ENCODE measurements around the gene PODXL. TPM values are rescaled to one million over a fixed set of nuclear protein-coding genes. Genes with fewer than 3 reads are reported as not detected.

The PODXL gene
- total RNA-seq, 1 experiment from 2014 or later: 727 TPM

DNA sequence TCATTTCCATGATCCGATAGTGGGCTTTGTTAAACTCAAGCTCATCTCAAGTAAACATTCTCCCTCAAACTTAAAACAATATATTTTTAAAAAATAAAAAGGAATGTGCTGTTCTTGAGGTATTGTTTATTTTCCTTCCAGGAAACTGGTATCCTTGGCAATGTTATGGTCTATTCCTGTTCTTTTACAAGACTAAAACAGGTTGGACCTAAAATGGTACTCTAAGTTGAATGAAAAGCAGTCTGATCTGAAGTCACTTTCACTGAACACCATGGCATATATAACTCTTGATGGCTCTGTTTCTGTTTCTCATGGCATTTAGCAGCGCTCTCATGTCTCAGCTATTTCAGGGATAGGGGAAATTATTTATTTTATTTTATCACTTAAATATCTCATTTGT is 70.1 kb downstream of the PODXL start:
- Histone ChIP-seq H3K9me3 (ENCODE audit: control insufficient read depth, low read depth, low read length) (no peaks in the 10 kb centered on the region), H2BK20ac (ENCODE audit: low read depth, low read length, poor library complexity, severe bottlenecking) (no peak overlapping the region), H3K27ac (ENCODE audit: insufficient read length, low read depth, low read length) (no peak overlapping the region), H3K14ac (ENCODE audit: insufficient read depth, low read length) (no peak overlapping the region), H2AK5ac (ENCODE audit: insufficient read length, low read length) (no peak overlapping the region), H3K79me2 (ENCODE audit: insufficient read depth, low read length) (no peaks in the 10 kb centered on the region), H3K79me1 (ENCODE audit: insufficient read depth, low read depth, low read length, poor library complexity, severe bottlenecking) (no peaks in the 10 kb centered on the region), H3K4me2 (ENCODE audit: insufficient read depth, insufficient read length, low read length) (no peak overlapping the region), H2BK5ac (ENCODE audit: insufficient read length, low read length) (no peak overlapping the region), H3T11ph (ENCODE audit: low read length) (no peak overlapping the region), H3K9ac (ENCODE audit: extremely low read depth, insufficient read length, low read length) (no peak overlapping the region), H4K20me1 (ENCODE audit: control insufficient read depth, insufficient read depth, insufficient read length) (no peaks in the 10 kb centered on the region), H3K56ac (ENCODE audit: insufficient read length, low read depth, low read length) (no peak overlapping the region), H2BK120ac (ENCODE audit: low read depth, low read length, poor library complexity, severe bottlenecking) (no peak overlapping the region), H4K8ac (replicated peaks; ENCODE audit: insufficient read length, low read depth, low read length) (no peak overlapping the region), H2BK15ac (ENCODE audit: low read depth, low read length) (no peak overlapping the region), H3K4me1 (ENCODE audit: insufficient read depth, low read length) (no peaks in the 10 kb centered on the region), H3K23me2 (ENCODE audit: insufficient read length, low read depth, low read length, poor library complexity, severe bottlenecking) (no peaks in the 10 kb centered on the region), H2AFZ (ENCODE audit: low read length) (no peak overlapping the region), H3K18ac (ENCODE audit: insufficient read length, low read depth, low read length) (no peak overlapping the region), H3K23ac (ENCODE audit: insufficient read length, low read depth, low read length) (no peak overlapping the region), H4K91ac (ENCODE audit: insufficient read length, low read depth, low read length) (no peak overlapping the region), H3K4ac (ENCODE audit: low read depth, low read length) (no peak overlapping the region), H4K5ac (ENCODE audit: insufficient read length, low read depth, low read length) (no peak overlapping the region), H3K27me3 (ENCODE audit: insufficient read depth, low read length) (no peaks in the 10 kb centered on the region), H2BK12ac (ENCODE audit: insufficient read length, low read depth, low read length) (no peak overlapping the region)
- no peak overlapping the region for H3K27ac Mint-ChIP-seq
- H3K4me1 Mint-ChIP-seq: 0 out of 4 replicates have a peak, but pooled peaks cover 0 to 2% of the 10 kb centered on the region in 2 experiments
- no peak for DNase-seq
- no CpG with 5 or more reads among the region's 2 CpGs for WGBS (ENCODE audit: extremely low coverage, insufficient read length, low lambda C conversion rate)
- H3K9me3 Mint-ChIP-seq: no peaks in the 10 kb centered on the region
- no peak overlapping the region for H3K4me3 Mint-ChIP-seq
- TF ChIP-seq, protein P1, sequence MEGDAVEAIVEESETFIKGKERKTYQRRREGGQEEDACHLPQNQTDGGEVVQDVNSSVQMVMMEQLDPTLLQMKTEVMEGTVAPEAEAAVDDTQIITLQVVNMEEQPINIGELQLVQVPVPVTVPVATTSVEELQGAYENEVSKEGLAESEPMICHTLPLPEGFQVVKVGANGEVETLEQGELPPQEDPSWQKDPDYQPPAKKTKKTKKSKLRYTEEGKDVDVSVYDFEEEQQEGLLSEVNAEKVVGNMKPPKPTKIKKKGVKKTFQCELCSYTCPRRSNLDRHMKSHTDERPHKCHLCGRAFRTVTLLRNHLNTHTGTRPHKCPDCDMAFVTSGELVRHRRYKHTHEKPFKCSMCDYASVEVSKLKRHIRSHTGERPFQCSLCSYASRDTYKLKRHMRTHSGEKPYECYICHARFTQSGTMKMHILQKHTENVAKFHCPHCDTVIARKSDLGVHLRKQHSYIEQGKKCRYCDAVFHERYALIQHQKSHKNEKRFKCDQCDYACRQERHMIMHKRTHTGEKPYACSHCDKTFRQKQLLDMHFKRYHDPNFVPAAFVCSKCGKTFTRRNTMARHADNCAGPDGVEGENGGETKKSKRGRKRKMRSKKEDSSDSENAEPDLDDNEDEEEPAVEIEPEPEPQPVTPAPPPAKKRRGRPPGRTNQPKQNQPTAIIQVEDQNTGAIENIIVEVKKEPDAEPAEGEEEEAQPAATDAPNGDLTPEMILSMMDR (conservative IDR thresholded peaks at IDR 0.05): no peak
- H3K36me3 Mint-ChIP-seq (ENCODE audit: insufficient read depth in 1 of 3, low read depth in 3 of 3): peaks cover 0 to 5% (median 0%) of the 10 kb centered on the region in 3 experiments; a peak in 2 of 7 replicates
- H3K27me3 Mint-ChIP-seq (ENCODE audit: low read depth): no peaks in the 10 kb centered on the region; the same call in 1 of the 2 replicates
